BE2C (cell line): ENCODE data around the gene FBXO2.
A peak's percentile ranks its signal among the peaks of the same experiment; 100 is the strongest.

Experiments used
- DNase-seq: peaks from one replicate; pipeline ENCODE4 v3.0.0-alpha.2; 2020
- H3K27me3 ChIP-seq: fragments of 250-450 bp; sonication (Bioruptor Pico); 2 replicates; pipeline ENCODE4 v1.5.1; 2020; ENCODE audit warnings: mild to moderate bottlenecking
- H3K36me3 ChIP-seq: fragments of 250-450 bp; sonication (Bioruptor Pico); 2 replicates; pipeline ENCODE4 v1.5.1; 2020; ENCODE audit warnings: mild to moderate bottlenecking
- H3K4me1 ChIP-seq: fragments of 250-450 bp; sonication (Bioruptor Pico); 2 replicates; pipeline ENCODE4 v1.5.1; 2020
- H3K4me3 ChIP-seq: 2 replicates; pipeline ENCODE4 v1.5.1; 2011; ENCODE audit warnings: low read depth, low read length
- H3K9me3 ChIP-seq: fragments of 250-450 bp; sonication (Bioruptor Pico); 2 replicates; pipeline ENCODE4 v1.5.1; 2020
- TF ChIP-seq, protein P1 (sequence below): IDR thresholded peaks from 2 replicates; pipeline ENCODE4 v1.5.1; 2012; ENCODE audit warnings: mild to moderate bottlenecking, low read depth, low read length

Gene FBXO2

DNA sequence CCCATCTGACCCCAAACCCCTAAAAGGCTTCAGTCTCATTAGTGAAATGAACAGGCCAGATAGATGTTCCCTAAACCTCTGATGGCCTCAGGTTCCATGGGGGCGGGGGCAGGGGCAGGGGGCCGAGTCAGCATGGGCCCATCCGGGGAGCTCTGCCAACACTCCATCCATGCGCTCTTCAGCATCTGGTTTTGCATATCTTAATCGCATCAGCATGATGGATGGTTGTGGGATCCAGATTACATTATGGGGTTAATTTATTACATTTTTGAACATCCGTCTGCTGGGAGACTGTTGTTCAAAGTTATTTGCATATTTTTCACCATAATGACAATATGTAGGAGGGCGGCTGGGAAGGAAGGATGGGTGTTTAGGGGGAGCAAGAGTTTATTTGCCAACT is 29.8 kb upstream of the FBXO2 start:
- Histone ChIP-seq H3K36me3 (no peaks in the 10 kb centered on the region), H3K4me1 (0 out of 2 replicates have a peak, but pooled peaks cover 3% of the 10 kb centered on the region), H3K9me3 (no peaks in the 10 kb centered on the region), H3K4me3 (no peak overlapping the region), H3K27me3 (no peaks in the 10 kb centered on the region)
- TF ChIP-seq, protein P1, sequence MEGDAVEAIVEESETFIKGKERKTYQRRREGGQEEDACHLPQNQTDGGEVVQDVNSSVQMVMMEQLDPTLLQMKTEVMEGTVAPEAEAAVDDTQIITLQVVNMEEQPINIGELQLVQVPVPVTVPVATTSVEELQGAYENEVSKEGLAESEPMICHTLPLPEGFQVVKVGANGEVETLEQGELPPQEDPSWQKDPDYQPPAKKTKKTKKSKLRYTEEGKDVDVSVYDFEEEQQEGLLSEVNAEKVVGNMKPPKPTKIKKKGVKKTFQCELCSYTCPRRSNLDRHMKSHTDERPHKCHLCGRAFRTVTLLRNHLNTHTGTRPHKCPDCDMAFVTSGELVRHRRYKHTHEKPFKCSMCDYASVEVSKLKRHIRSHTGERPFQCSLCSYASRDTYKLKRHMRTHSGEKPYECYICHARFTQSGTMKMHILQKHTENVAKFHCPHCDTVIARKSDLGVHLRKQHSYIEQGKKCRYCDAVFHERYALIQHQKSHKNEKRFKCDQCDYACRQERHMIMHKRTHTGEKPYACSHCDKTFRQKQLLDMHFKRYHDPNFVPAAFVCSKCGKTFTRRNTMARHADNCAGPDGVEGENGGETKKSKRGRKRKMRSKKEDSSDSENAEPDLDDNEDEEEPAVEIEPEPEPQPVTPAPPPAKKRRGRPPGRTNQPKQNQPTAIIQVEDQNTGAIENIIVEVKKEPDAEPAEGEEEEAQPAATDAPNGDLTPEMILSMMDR = no peak
- DNase-seq = no peak

DNA sequence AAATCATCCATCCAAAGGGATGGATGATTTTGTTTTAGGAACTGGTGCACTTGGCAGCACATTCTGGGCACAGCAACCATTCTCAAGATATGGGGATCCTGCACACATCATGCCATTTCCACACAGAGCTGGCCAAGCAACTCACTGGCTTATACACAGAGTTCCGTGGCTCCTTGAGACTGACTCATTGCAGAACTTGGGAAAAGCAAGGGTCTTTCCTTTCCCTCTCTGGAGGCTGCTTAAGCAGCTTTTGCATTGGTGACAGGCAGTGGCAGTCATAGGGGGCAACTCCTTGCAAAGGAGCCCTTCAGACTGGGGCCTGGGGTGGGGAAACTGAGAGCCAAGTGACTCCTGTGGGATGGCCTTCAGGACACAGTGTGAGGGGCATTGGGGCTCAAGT is 28.6 kb upstream of the FBXO2 start:
- DNase-seq = no peak
- Histone ChIP-seq H3K36me3 (no peaks in the 10 kb centered on the region), H3K4me1 (0 out of 2 replicates have a peak, but pooled peaks cover 3% of the 10 kb centered on the region), H3K9me3 (no peaks in the 10 kb centered on the region), H3K27me3 (no peaks in the 10 kb centered on the region), H3K4me3 (no peak overlapping the region)
- TF ChIP-seq, protein P1 = no peak

DNA sequence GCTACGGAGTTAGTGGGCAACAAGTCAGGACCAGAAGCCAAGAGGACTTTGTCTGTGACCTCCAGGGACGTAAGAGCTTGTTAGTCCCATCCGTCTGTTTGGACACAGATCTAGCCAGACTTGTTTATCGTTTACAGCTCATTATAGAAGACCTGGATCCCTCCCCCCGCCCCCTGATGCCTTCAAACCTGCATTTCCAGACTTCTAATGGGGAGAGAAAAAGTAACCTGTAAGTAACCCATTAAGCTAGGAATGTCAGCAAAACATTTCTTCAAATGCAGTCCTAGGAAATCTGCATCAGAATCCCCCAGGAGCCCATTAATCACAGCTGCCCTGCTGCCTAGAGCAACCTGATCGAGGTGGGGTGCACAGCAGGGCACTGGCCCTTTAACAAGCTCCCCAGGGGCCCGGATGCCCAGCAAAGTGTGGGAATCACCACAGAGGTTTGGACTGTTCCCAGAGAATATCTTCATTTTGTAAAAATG is 28.1 kb upstream of the FBXO2 start:
- TF ChIP-seq, protein P1 = no peak
- Histone ChIP-seq H3K4me1 (0 out of 2 replicates have a peak, but pooled peaks cover 3% of the 10 kb centered on the region), H3K4me3 (no peak overlapping the region), H3K27me3 (no peaks in the 10 kb centered on the region), H3K36me3 (no peaks in the 10 kb centered on the region), H3K9me3 (no peaks in the 10 kb centered on the region)
- DNase-seq = no peak

DNA sequence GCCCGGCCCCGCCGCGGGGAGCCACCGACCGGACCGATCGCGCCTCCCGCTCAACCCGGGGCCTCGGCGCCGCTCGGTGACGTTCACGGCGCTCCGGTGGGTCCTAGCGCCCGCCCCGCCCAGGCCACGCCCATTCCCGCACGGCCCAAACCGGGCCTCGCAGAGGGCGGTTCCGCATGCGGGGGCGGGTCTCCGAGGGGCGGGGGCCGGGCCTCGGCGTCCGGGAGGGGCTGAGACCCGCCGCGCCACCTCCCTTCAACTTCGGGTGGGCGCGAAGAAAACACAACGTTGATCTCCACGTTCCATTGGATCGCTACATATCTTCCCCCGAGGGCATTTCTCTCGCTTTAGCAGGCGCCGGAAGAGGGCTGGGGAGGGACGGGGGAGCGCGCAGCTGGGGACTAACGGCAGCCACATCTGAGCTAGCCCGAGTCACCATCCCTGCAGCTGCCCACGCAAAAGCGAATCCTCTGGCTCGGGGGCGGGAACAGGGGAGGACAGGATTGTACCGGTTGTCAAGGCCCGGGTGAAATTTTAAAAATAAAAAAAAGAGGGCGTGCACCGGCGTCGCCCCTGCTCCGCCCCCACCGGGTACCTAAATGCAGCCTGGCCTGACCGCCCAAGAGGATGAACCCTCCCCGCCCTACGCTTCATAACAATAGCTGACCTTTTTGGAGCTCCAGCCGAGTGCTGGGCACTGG is 27.0 kb upstream of the FBXO2 start, which contains the start of gene MAD2L2:
MAD2L2 (minus strand) TSS at position 78 of the 701 bp plus-strand sequence. CDS start 547 bp downstream, outside the sequence.
- peak; percentile 80 for DNase-seq
- peak within 1 kb of the TSS; percentile 68 for H3K4me3 ChIP-seq
- H3K36me3 ChIP-seq = no peaks in the 10 kb centered on the region
- no peaks in the 10 kb centered on the region for H3K27me3 ChIP-seq
- TF ChIP-seq, protein P1 = no peak
- H3K4me1 ChIP-seq = 0 out of 2 replicates have a peak, but pooled peaks cover 3% of the 10 kb centered on the region
- H3K9me3 ChIP-seq = no peaks in the 10 kb centered on the region

DNA sequence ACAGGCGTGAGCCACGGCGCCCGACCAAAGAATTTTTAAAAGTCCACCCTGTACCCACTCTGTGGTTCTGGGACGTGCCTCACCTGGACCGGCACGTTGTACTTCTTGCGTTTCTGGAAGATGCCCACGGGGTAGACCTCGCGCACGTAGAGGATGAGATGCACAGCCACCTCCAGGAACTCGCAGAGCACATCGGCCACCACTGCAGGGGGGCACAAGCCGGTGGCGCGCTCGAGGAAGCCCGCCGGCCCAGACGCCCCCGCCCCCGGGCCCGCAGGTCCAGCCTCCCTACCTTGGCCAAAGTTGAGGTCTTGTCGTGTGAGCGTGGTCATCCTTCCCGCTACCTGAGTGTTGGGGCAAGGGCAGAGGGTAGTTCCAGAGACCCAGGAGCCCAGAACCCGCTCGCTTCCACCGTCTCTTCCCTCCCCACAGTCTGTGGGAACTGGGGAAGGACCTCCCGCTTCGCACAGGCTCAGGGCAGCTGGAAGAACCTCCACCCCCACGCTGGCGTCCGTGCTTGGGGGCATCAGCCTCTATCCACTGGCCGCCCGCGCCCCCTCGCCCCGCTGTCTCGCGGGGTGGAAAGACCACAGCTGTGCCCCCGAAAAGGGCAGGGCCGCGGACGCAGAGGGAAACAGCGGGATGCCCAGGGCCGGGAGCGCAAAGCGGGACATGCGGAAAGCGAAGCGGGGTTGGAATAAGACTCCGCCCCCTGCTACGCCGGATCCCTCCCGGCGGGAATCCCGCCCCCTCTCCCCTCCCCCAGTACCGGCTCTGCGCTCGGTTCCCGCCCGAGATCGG is 26.2 kb upstream of the FBXO2 start:
- Histone ChIP-seq H3K4me1 (0 out of 2 replicates have a peak, but pooled peaks cover 3% of the 10 kb centered on the region), H3K27me3 (no peaks in the 10 kb centered on the region), H3K9me3 (no peaks in the 10 kb centered on the region), H3K4me3 (peak overlapping the region; percentile 68), H3K36me3 (no peaks in the 10 kb centered on the region)
- TF ChIP-seq, protein P1 = no peak
- DNase-seq = no peak

DNA sequence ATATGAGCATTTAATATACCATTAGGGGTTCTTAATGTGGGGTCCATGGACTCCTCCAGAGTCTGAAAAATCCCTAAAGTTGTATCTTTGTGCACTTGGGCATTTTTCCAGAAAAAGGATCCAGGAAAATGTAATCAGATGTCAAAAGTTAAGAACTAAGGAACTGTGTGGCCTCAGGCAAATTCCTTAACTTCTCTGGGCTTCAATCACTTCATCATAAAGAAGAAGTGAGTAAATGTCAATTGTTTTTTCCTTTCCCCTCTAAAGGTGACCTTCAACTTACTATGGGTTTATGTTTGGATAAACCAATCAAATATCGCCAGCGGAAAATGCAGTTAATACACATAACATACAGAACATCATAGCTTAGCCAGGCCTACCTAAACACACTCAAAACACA is 24.2 kb upstream of the FBXO2 start:
- Histone ChIP-seq H3K4me3 (no peak overlapping the region), H3K36me3 (no peaks in the 10 kb centered on the region), H3K9me3 (no peaks in the 10 kb centered on the region), H3K4me1 (0 out of 2 replicates have a peak, but pooled peaks cover 3% of the 10 kb centered on the region), H3K27me3 (no peaks in the 10 kb centered on the region)
- TF ChIP-seq, protein P1 = no peak
- no peak for DNase-seq
